ENCODE data around the gene HSPA13. TPM values are rescaled to one million over a fixed set of nuclear protein-coding genes. Genes with fewer than 3 reads are reported as not detected.
"Not testable (repeated sequence)": the region's sequence is repeated elsewhere in the genome, so short reads cannot be mapped to it uniquely, and the experiment has no call there.

The HSPA13 gene
- total RNA-seq, result 35.7 and 37.3 TPM in 2 replicates

- intact Hi-C loops (cut with micrococcal nuclease), result loop anchor here (1.0 to 10.0 kb wide), 12 partner anchors 99 to 1348 kb away; partner anchors contain the start of genes RBM11 and SAMSN1
Observed at GRCh38 chr21:14382835-14383595, at the start of gene HSPA13. TSS of gene HSPA13 (minus strand) at chr21:14383146. CDS start at chr21:14383119, 27 bp downstream.

- intact Hi-C loops (cut with micrococcal nuclease), result no loop called here
Observed at GRCh38 chr21:14418920-14419319, 36.0 kb upstream of the HSPA13 start.

- intact Hi-C loops (cut with micrococcal nuclease), result no loop called here
Observed at GRCh38 chr21:14414932-14415508, 32.1 kb upstream of the HSPA13 start.

- intact Hi-C loops (cut with micrococcal nuclease), result no loop called here
Observed at GRCh38 chr21:14405962-14406361, 23.0 kb upstream of the HSPA13 start.

- intact Hi-C loops (cut with micrococcal nuclease), result no loop called here
Observed at GRCh38 chr21:14405225-14405624, 22.3 kb upstream of the HSPA13 start.

GRCh38 chr21:14403681-14404318 is 20.9 kb upstream of the HSPA13 start:
- intact Hi-C loops (cut with micrococcal nuclease), result loop anchor here (1.0 to 5.0 kb wide), 5 partner anchors 335 to 1189 kb away; no protein-coding TSS in a partner anchor

GRCh38 chr21:14401217-14401616 is 18.3 kb upstream of the HSPA13 start:
- intact Hi-C loops (cut with micrococcal nuclease), result loop anchor here (5.0 kb wide), 1 partner anchor 1191 kb away; no protein-coding TSS in a partner anchor

- intact Hi-C loops (cut with micrococcal nuclease), result loop anchor here (10.0 kb wide), 2 partner anchors 207 to 377 kb away; no protein-coding TSS in a partner anchor
Observed at GRCh38 chr21:14388282-14388681, 5.3 kb upstream of the HSPA13 start.

- intact Hi-C loops (cut with micrococcal nuclease), result loop anchor here (5.0 to 10.0 kb wide), 7 partner anchors 98 to 380 kb away; no protein-coding TSS in a partner anchor
Observed at GRCh38 chr21:14384453-14384852, 1.5 kb upstream of the HSPA13 start.

GRCh38 chr21:14383596-14384180 is 742 bp upstream of the HSPA13 start:
- intact Hi-C loops (cut with micrococcal nuclease), result loop anchor here (1.0 to 10.0 kb wide), 12 partner anchors 99 to 1348 kb away; partner anchors contain the start of genes RBM11 and SAMSN1

GRCh38 chr21:14382486-14382834 is 486 bp downstream of the HSPA13 start:
- intact Hi-C loops (cut with micrococcal nuclease), result loop anchor here (2.0 to 10.0 kb wide), 9 partner anchors 100 to 1132 kb away; partner anchors contain the start of gene RBM11

GRCh38 chr21:14376854-14377253 is 6.1 kb downstream of the HSPA13 start:
- intact Hi-C loops (cut with micrococcal nuclease), result no loop called here

GRCh38 chr21:14366998-14367397 is 15.9 kb downstream of the HSPA13 start:
- intact Hi-C loops (cut with micrococcal nuclease), result loop anchor here (5.0 kb wide), 1 partner anchor 105 kb away; no protein-coding TSS in a partner anchor

GRCh38 chr21:14361958-14362357 is 21.0 kb downstream of the HSPA13 start:
- intact Hi-C loops (cut with micrococcal nuclease), result no loop called here

GRCh38 chr21:14358775-14359174 is 24.2 kb downstream of the HSPA13 start:
- intact Hi-C loops (cut with micrococcal nuclease), result no loop called here

GRCh38 chr21:14356746-14357145 is 26.2 kb downstream of the HSPA13 start:
- intact Hi-C loops (cut with micrococcal nuclease), result no loop called here

- intact Hi-C loops (cut with micrococcal nuclease), result no loop called here
Observed at GRCh38 chr21:14354515-14354914, 28.4 kb downstream of the HSPA13 start.

GRCh38 chr21:14353726-14354125 is 29.2 kb downstream of the HSPA13 start:
- intact Hi-C loops (cut with micrococcal nuclease), result no loop called here

- intact Hi-C loops (cut with micrococcal nuclease), result no loop called here
Observed at GRCh38 chr21:14353231-14353630, 29.7 kb downstream of the HSPA13 start.

- intact Hi-C loops (cut with micrococcal nuclease), result not testable (repeated sequence)
Observed at GRCh38 chr21:14327346-14327745, 55.6 kb downstream of the HSPA13 start.

- intact Hi-C loops (cut with micrococcal nuclease), result no loop called here
Observed at GRCh38 chr21:14325595-14325994, 57.4 kb downstream of the HSPA13 start.
